B cell (primary cell): ENCODE measurements around the gene LRRC70. TPM values are rescaled to one million over a fixed set of nuclear protein-coding genes. Genes with fewer than 3 reads are reported as not detected.

Experiments used
- ATAC-seq: fragments of 200-7000 bp; cut with Tn5 transposase; one replicate; pipeline ENCODE4 v1.10.0; 2021; ENCODE audit warnings: low read depth, mild to moderate bottlenecking, moderate number of reproducible peaks, moderate library complexity
- CTCF ChIA-PET: fragments of 350-600 bp; sonication (Branson Sonifier 250); formaldehyde crosslinking; loops from one replicate; lab custom pipeline; 2021; ENCODE audit warnings: antibody characterized with exemption, inconsistent platforms; lab: Charles Lee
- POLR2A ChIA-PET: fragments of 350-600 bp; sonication (Branson Sonifier 250); formaldehyde crosslinking; loops from one replicate; lab custom pipeline; 2021; ENCODE audit warnings: antibody characterized with exemption; lab: Charles Lee
- DNase-seq: peaks from one replicate; pipeline ENCODE4 v3.0.0; 2013
- H2AFZ ChIP-seq: 2 replicates; pipeline ENCODE4 v1.6.1; 2012; ENCODE audit warnings: mild to moderate bottlenecking, low read depth, low read length; ENCODE audit not compliant: insufficient read depth, poor library complexity, severe bottlenecking
- H3K27ac ChIP-seq, 2 donors: 1 replicate in 1 of 2; 2 replicates in 1 of 2; pipeline ENCODE4 v1.5.1; 2012 to 2013; ENCODE audit warnings: low read length in 2 of 2, mild to moderate bottlenecking in 2 of 2, moderate library complexity in 1 of 2
- H3K27me3 ChIP-seq, 4 experiments: fragments of 200-600 bp in 1 of 4; sonication (generic) in 1 of 4; replicated peaks in 1 of 4; 1 replicate in 2 of 4; 2 replicates in 2 of 4; pipeline versions ENCODE4 v1.6.1 to v1.7.0; 2013 to 2016; ENCODE audit warnings: low read length in 3 of 4, mild to moderate bottlenecking in 2 of 4, mixed read lengths in 1 of 4, moderate library complexity in 1 of 4; ENCODE audit not compliant: insufficient read depth in 4 of 4, control insufficient read depth in 3 of 4; ENCODE audit errors: control extremely low read depth in 1 of 4
- H3K36me3 ChIP-seq, 2 experiments: replicated peaks in 1 of 2; 1 replicate in 1 of 2; 2 replicates in 1 of 2; pipeline versions ENCODE4 v1.6.1 to v1.7.1; 2013; ENCODE audit warnings: low read length in 1 of 2; ENCODE audit not compliant: insufficient read depth in 2 of 2, control insufficient read depth in 1 of 2; ENCODE audit errors: control extremely low read depth in 1 of 2, extremely low read depth in 1 of 2
- H3K4me1 ChIP-seq, 2 donors: fragments of 200-600 bp in 1 of 2; sonication (generic) in 1 of 2; 1 replicate in 1 of 2; 2 replicates in 1 of 2; pipeline versions ENCODE4 v1.5.1 to v1.6.1; 2013 to 2017; ENCODE audit warnings: low read length in 2 of 2; ENCODE audit not compliant: control insufficient read depth in 2 of 2, insufficient read depth in 2 of 2
- H3K4me2 ChIP-seq: replicated peaks from 2 replicates; pipeline ENCODE3; 2012; ENCODE audit warnings: mild to moderate bottlenecking, low read depth, low read length; ENCODE audit not compliant: poor library complexity, severe bottlenecking
- H3K4me3 ChIP-seq, 5 experiments: fragments of 200-600 bp in 1 of 5; sonication (generic) in 1 of 5; 1 replicate in 3 of 5; 2 replicates in 2 of 5; pipeline versions ENCODE4 v1.5.1 to v1.7.0; 2011 to 2016; ENCODE audit warnings: low read length in 4 of 5, mild to moderate bottlenecking in 4 of 5, low read depth in 2 of 5, control low read depth in 1 of 5, moderate library complexity in 1 of 5; ENCODE audit not compliant: insufficient read depth in 1 of 5; ENCODE audit errors: control extremely low read depth in 1 of 5, extremely low read depth in 1 of 5
- H3K79me2 ChIP-seq: fragments of 200-600 bp; sonication (generic); one replicate; pipeline ENCODE4 v1.6.0; 2016; ENCODE audit warnings: low read length; ENCODE audit not compliant: control insufficient read depth, insufficient read depth
- H3K9ac ChIP-seq: fragments of 200-600 bp; sonication (generic); 2 replicates; pipeline ENCODE4 v1.6.1; 2017; ENCODE audit warnings: mild to moderate bottlenecking, low read length, moderate library complexity
- H3K9me3 ChIP-seq, 3 donors: one replicate each; pipeline versions ENCODE4 v1.6.1 to v1.7.1; 2013; ENCODE audit warnings: low read length in 2 of 3; ENCODE audit not compliant: control insufficient read depth in 2 of 3, insufficient read depth in 1 of 3; ENCODE audit errors: control extremely low read depth in 1 of 3
- H4K20me1 ChIP-seq: 2 replicates; pipeline ENCODE4 v1.6.0; 2012; ENCODE audit warnings: mild to moderate bottlenecking, low read length; ENCODE audit not compliant: insufficient read depth, control insufficient read depth, poor library complexity, severe bottlenecking
- H3K27ac Mint-ChIP-seq: one replicate; pipeline ENCODE4 v1.8.0; 2021; ENCODE audit warnings: mixed read lengths
- H3K27me3 Mint-ChIP-seq: one replicate; pipeline ENCODE4 v1.8.0; 2021; ENCODE audit warnings: mixed read lengths
- H3K4me1 Mint-ChIP-seq: one replicate; pipeline ENCODE4 v1.8.0; 2021; ENCODE audit warnings: mixed read lengths
- H3K4me3 Mint-ChIP-seq: one replicate; pipeline ENCODE4 v1.8.0; 2021; ENCODE audit warnings: mixed read lengths
- H3K9me3 Mint-ChIP-seq: one replicate; pipeline ENCODE4 v1.8.0; 2022; ENCODE audit warnings: mixed read lengths; ENCODE audit not compliant: insufficient read depth
- CTCF ChIP-seq: fragments of 200-600 bp; IDR thresholded peaks from one replicate; pipeline ENCODE4 v1.8.0; 2022; ENCODE audit warnings: antibody characterized with exemption, mild to moderate bottlenecking
- EZH2 ChIP-seq: IDR thresholded peaks from 2 replicates; pipeline ENCODE4 v1.6.1; 2012; ENCODE audit warnings: borderline replicate concordance, low read depth, mild to moderate bottlenecking, moderate library complexity, low read length; ENCODE audit not compliant: insufficient read depth, poor library complexity, severe bottlenecking
- WGBS: methylation state at CpG from one replicate; pipeline ENCODE4 v1.1.5; 2013; ENCODE audit warnings: missing lambda C conversion rate; ENCODE audit not compliant: insufficient coverage; 5-methylcytosine and 5-hydroxymethylcytosine counted together
- intact Hi-C: fragments of 100-400 bp; cut with micrococcal nuclease; formaldehyde crosslinking; loops from one replicate; pipeline ENCODE4 v1.10.0; 2022
- polyA plus RNA-seq: library from polyadenylated mRNA; depleted of rRNA; stranded (reverse); fragments of >200 nt; gene quantifications from 2 replicates; pipeline ENCODE4 v1.2.3, GENCODE V29; 2012
- total RNA-seq, 2 donors: library from RNA; stranded (reverse); fragments of 120-200 nt in 1 of 2; gene quantifications; 1 replicate in 1 of 2; 2 replicates in 1 of 2; pipeline versions ENCODE4 v1.2.3 to v1.2.4, GENCODE V29; 2013 to 2022

Gene LRRC70
- total and polyA plus RNA-seq, 2 donors (not counting 1 experiment from before 2014, with no cell fraction given) = 2.3 to 3.3 TPM

- Mint-ChIP-seq H3K27me3 (no peaks in the 10 kb centered on the region), H3K9me3 (no peaks in the 10 kb centered on the region), H3K4me3 (no peak overlapping the region), H3K27ac (no peak overlapping the region), H3K4me1 (no peaks in the 10 kb centered on the region)
- no peaks in the 10 kb centered on the region for H3K4me1 ChIP-seq
- POLR2A ChIA-PET = no interaction called here
- no peaks in the 10 kb centered on the region for H3K9me3 ChIP-seq
- WGBS = no CpG with 5 or more reads among the region's 2 CpGs
- TF ChIP-seq EZH2 = no peak
- H3K4me2 ChIP-seq = no peak overlapping the region
- H3K36me3 ChIP-seq = peaks cover 0 to 7% of the 10 kb centered on the region in 2 experiments
- no peaks in the 10 kb centered on the region for H4K20me1 ChIP-seq
- H3K9ac ChIP-seq = no peak overlapping the region
- intact Hi-C loops = no loop called here
- ATAC-seq (no peak), DNase-seq (no peak)
- no peak overlapping the region for H3K4me3 ChIP-seq
- CTCF ChIA-PET = no interaction called here
- H3K79me2 ChIP-seq = no peaks in the 10 kb centered on the region
- H3K27me3 ChIP-seq = no peaks in the 10 kb centered on the region
- H2AFZ ChIP-seq = no peak overlapping the region
- no peak overlapping the region for H3K27ac ChIP-seq
These were observed 41.8 kb upstream of the LRRC70 start for GRCh38 chr5:62536783-62537182.

- H2AFZ ChIP-seq = no peak overlapping the region
- no peak overlapping the region for H3K4me2 ChIP-seq
- H3K27ac Mint-ChIP-seq = no peak overlapping the region
- H3K36me3 ChIP-seq = peaks cover 0 to 4% of the 10 kb centered on the region in 2 experiments
- H3K9me3 ChIP-seq = no peaks in the 10 kb centered on the region
- H3K4me1 Mint-ChIP-seq = no peaks in the 10 kb centered on the region
- H4K20me1 ChIP-seq = no peaks in the 10 kb centered on the region
- WGBS = 100% methylated on average over 4 of the region's 9 CpGs
- no peaks in the 10 kb centered on the region for H3K4me1 ChIP-seq
- ATAC-seq (no peak), DNase-seq (no peak)
- H3K27me3 ChIP-seq = no peaks in the 10 kb centered on the region
- H3K4me3 Mint-ChIP-seq = no peak overlapping the region
- CTCF ChIA-PET = no interaction called here
- no peak overlapping the region for H3K9ac ChIP-seq
- no peaks in the 10 kb centered on the region for H3K27me3 Mint-ChIP-seq
- TF ChIP-seq CTCF (no peak), EZH2 (no peak)
- no peak overlapping the region for H3K4me3 ChIP-seq
- intact Hi-C loops = no loop called here
- H3K79me2 ChIP-seq = no peaks in the 10 kb centered on the region
- POLR2A ChIA-PET = no interaction called here
- no peak overlapping the region for H3K27ac ChIP-seq
- H3K9me3 Mint-ChIP-seq = no peaks in the 10 kb centered on the region
These were observed 40.3 kb upstream of the LRRC70 start for GRCh38 chr5:62538017-62538942.
